ENCODE measurements around the gene C4B.
"Not testable (repeated sequence)": the region's sequence is repeated elsewhere in the genome, so short reads cannot be mapped to it uniquely, and the experiment has no call there.

Gene C4B

DNA sequence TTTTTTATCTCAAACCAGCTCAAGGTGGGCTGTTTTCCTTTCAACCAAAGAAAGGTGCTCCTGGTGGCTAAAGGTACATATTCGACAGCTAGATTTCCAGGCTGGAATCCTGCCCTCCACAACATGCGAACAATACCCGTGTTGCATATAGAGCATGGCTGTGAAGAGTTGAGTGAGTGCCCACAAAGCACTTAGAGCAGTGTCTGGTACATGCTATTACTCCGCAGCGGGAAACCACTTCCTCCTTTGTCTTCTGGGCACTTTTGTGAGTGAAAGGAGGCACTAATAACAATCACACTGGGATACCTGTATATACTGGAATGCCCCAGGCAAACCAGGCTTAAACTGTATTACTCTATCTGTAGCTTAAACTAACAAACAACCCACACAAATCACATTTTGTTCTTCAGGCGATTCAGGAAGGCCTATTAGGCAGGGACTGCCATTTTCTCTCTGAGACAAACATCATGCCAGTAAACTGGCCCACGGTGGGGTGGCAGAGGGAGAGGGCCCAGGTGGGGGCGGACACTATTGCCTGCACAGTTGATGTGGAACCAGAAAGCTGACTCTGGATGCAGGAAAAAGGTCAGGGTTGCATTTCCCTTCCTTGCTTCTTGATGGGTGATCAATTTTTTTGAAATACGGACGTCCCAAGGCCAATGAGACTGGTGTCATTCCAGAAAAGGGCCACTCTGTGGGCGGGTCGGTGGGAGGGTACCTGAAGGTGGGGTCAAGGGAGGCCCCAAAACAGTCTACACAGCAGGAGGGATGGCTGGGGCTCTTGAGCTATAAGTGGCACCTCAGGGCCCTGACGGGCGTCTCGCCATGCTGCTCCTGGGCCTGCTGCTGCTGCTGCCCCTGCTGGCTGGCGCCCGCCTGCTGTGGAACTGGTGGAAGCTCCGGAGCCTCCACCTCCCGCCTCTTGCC lies 23.3 kb downstream of the C4B start, which contains the start of gene CYP21A2:
TSS of gene CYP21A2 (plus strand) at position 818 of the 927 bp plus-strand sequence. CDS start at position 826, 8 bp downstream.
- not testable (repeated sequence) for H3K27ac ChIP-seq; H3K79me2 ChIP-seq (ENCODE audit: insufficient read depth, low read depth); H3K4me1 ChIP-seq (ENCODE audit: low read depth, poor library complexity, severe bottlenecking); H3K36me3 ChIP-seq (ENCODE audit: insufficient read depth); H3K4me3 ChIP-seq (IDR thresholded peaks at IDR 0.05; ENCODE audit: insufficient read depth, low read depth, low read length); H2AFZ ChIP-seq (ENCODE audit: low read depth); H3K27me3 ChIP-seq (ENCODE audit: insufficient read depth, low read depth); H3K4me2 ChIP-seq; H3K9ac ChIP-seq; H4K20me1 ChIP-seq (ENCODE audit: insufficient read depth)

GRCh38 chr6:32038878-32039277 lies 24.3 kb downstream of the C4B start:
- H4K20me1 ChIP-seq (ENCODE audit: insufficient read depth); H3K4me1 ChIP-seq (ENCODE audit: low read depth, poor library complexity, severe bottlenecking); H3K79me2 ChIP-seq (ENCODE audit: insufficient read depth, low read depth); H3K4me3 ChIP-seq (IDR thresholded peaks at IDR 0.05; ENCODE audit: insufficient read depth, low read depth, low read length); H3K27me3 ChIP-seq (ENCODE audit: insufficient read depth, low read depth); H2AFZ ChIP-seq (ENCODE audit: low read depth); H3K27ac ChIP-seq; H3K36me3 ChIP-seq (ENCODE audit: insufficient read depth); H3K9ac ChIP-seq; H3K4me2 ChIP-seq: not testable (repeated sequence)

DNA sequence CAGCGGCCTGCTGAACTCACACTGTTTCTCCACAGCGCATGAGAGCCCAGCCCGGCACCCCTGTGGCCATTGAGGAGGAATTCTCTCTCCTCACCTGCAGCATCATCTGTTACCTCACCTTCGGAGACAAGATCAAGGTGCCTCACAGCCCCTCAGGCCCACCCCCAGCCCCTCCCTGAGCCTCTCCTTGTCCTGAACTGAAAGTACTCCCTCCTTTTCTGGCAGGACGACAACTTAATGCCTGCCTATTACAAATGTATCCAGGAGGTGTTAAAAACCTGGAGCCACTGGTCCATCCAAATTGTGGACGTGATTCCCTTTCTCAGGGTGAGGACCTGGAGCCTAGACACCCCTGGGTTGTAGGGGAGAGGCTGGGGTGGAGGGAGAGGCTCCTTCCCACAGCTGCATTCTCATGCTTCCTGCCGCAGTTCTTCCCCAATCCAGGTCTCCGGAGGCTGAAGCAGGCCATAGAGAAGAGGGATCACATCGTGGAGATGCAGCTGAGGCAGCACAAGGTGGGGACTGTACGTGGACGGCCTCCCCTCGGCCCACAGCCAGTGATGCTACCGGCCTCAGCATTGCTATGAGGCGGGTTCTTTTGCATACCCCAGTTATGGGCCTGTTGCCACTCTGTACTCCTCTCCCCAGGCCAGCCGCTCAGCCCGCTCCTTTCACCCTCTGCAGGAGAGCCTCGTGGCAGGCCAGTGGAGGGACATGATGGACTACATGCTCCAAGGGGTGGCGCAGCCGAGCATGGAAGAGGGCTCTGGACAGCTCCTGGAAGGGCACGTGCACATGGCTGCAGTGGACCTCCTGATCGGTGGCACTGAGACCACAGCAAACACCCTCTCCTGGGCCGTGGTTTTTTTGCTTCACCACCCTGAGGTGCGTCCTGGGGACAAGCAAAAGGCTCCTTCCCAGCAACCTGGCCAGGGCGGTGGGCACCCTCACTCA lies 25.0 kb downstream of the C4B start:
- not testable (repeated sequence) for H3K27me3 ChIP-seq (ENCODE audit: insufficient read depth, low read depth); H3K4me3 ChIP-seq (IDR thresholded peaks at IDR 0.05; ENCODE audit: insufficient read depth, low read depth, low read length); H3K79me2 ChIP-seq (ENCODE audit: insufficient read depth, low read depth); H3K27ac ChIP-seq; H3K4me2 ChIP-seq; H2AFZ ChIP-seq (ENCODE audit: low read depth); H4K20me1 ChIP-seq (ENCODE audit: insufficient read depth); H3K36me3 ChIP-seq (ENCODE audit: insufficient read depth); H3K4me1 ChIP-seq (ENCODE audit: low read depth, poor library complexity, severe bottlenecking); H3K9ac ChIP-seq

GRCh38 chr6:32040299-32041049 lies 25.9 kb downstream of the C4B start:
- not testable (repeated sequence) for H3K4me3 ChIP-seq (IDR thresholded peaks at IDR 0.05; ENCODE audit: insufficient read depth, low read depth, low read length); H3K27ac ChIP-seq; H3K27me3 ChIP-seq (ENCODE audit: insufficient read depth, low read depth); H3K36me3 ChIP-seq (ENCODE audit: insufficient read depth); H3K79me2 ChIP-seq (ENCODE audit: insufficient read depth, low read depth); H3K9ac ChIP-seq; H3K4me2 ChIP-seq; H4K20me1 ChIP-seq (ENCODE audit: insufficient read depth); H3K4me1 ChIP-seq (ENCODE audit: low read depth, poor library complexity, severe bottlenecking); H2AFZ ChIP-seq (ENCODE audit: low read depth)

DNA sequence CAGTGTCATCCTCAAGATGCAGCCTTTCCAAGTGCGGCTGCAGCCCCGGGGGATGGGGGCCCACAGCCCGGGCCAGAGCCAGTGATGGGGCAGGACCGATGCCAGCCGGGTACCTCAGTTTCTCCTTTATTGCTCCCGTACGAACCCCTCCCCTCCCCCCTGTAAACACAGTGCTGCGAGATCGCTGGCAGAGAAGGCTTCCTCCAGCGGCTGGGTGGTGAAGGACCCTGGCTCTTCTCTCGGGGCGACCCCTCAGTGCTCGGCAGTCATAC lies 26.4 kb downstream of the C4B start:
- H4K20me1 ChIP-seq (ENCODE audit: insufficient read depth); H3K27me3 ChIP-seq (ENCODE audit: insufficient read depth, low read depth); H3K27ac ChIP-seq; H3K4me1 ChIP-seq (ENCODE audit: low read depth, poor library complexity, severe bottlenecking); H3K4me2 ChIP-seq; H3K79me2 ChIP-seq (ENCODE audit: insufficient read depth, low read depth); H3K9ac ChIP-seq; H2AFZ ChIP-seq (ENCODE audit: low read depth); H3K36me3 ChIP-seq (ENCODE audit: insufficient read depth); H3K4me3 ChIP-seq (IDR thresholded peaks at IDR 0.05; ENCODE audit: insufficient read depth, low read depth, low read length): not testable (repeated sequence)

GRCh38 chr6:32041385-32041784 lies 26.8 kb downstream of the C4B start:
- H3K27ac ChIP-seq; H2AFZ ChIP-seq (ENCODE audit: low read depth); H3K27me3 ChIP-seq (ENCODE audit: insufficient read depth, low read depth); H4K20me1 ChIP-seq (ENCODE audit: insufficient read depth); H3K4me2 ChIP-seq; H3K79me2 ChIP-seq (ENCODE audit: insufficient read depth, low read depth); H3K4me1 ChIP-seq (ENCODE audit: low read depth, poor library complexity, severe bottlenecking); H3K36me3 ChIP-seq (ENCODE audit: insufficient read depth); H3K9ac ChIP-seq; H3K4me3 ChIP-seq (IDR thresholded peaks at IDR 0.05; ENCODE audit: insufficient read depth, low read depth, low read length): not testable (repeated sequence)

- H3K4me1 ChIP-seq (ENCODE audit: low read depth, poor library complexity, severe bottlenecking); H3K79me2 ChIP-seq (ENCODE audit: insufficient read depth, low read depth); H4K20me1 ChIP-seq (ENCODE audit: insufficient read depth); H3K36me3 ChIP-seq (ENCODE audit: insufficient read depth); H3K27ac ChIP-seq; H3K9ac ChIP-seq; H3K4me2 ChIP-seq; H2AFZ ChIP-seq (ENCODE audit: low read depth); H3K4me3 ChIP-seq (IDR thresholded peaks at IDR 0.05; ENCODE audit: insufficient read depth, low read depth, low read length): not testable (repeated sequence)
- H3K27me3 ChIP-seq (ENCODE audit: insufficient read depth, low read depth) = peaks cover 16% of the 10 kb centered on the region
These were observed 27.7 kb downstream of the C4B start for GRCh38 chr6:32042276-32042675.

- not testable (repeated sequence) for H3K36me3 ChIP-seq (ENCODE audit: insufficient read depth); H4K20me1 ChIP-seq (ENCODE audit: insufficient read depth); H3K4me1 ChIP-seq (ENCODE audit: low read depth, poor library complexity, severe bottlenecking); H3K4me2 ChIP-seq; H3K4me3 ChIP-seq (IDR thresholded peaks at IDR 0.05; ENCODE audit: insufficient read depth, low read depth, low read length); H3K9ac ChIP-seq; H3K27ac ChIP-seq; H3K79me2 ChIP-seq (ENCODE audit: insufficient read depth, low read depth); H2AFZ ChIP-seq (ENCODE audit: low read depth)
- peaks cover 19% of the 10 kb centered on the region; the same call in 1 of the 2 replicates for H3K27me3 ChIP-seq (ENCODE audit: insufficient read depth, low read depth)
These were observed 29.2 kb downstream of the C4B start for GRCh38 chr6:32043589-32044380.

- peaks cover 29% of the 10 kb centered on the region; the same call in 1 of the 2 replicates for H3K27me3 ChIP-seq (ENCODE audit: insufficient read depth, low read depth)
- H3K36me3 ChIP-seq (ENCODE audit: insufficient read depth); H3K9ac ChIP-seq; H3K4me2 ChIP-seq; H3K79me2 ChIP-seq (ENCODE audit: insufficient read depth, low read depth); H3K27ac ChIP-seq; H3K4me3 ChIP-seq (IDR thresholded peaks at IDR 0.05; ENCODE audit: insufficient read depth, low read depth, low read length); H3K4me1 ChIP-seq (ENCODE audit: low read depth, poor library complexity, severe bottlenecking); H4K20me1 ChIP-seq (ENCODE audit: insufficient read depth); H2AFZ ChIP-seq (ENCODE audit: low read depth): not testable (repeated sequence)
These were observed 30.3 kb downstream of the C4B start for GRCh38 chr6:32044916-32045315.

All from KMS-11 (cell line).